ENCODE measurements around the gene PLA2G4B.

The PLA2G4B gene

GRCh38 chr15:41809121-41809520, 29.5 kb upstream of the PLA2G4B start:
- no peak for FAIRE-seq
- TF ChIP-seq, protein P1, sequence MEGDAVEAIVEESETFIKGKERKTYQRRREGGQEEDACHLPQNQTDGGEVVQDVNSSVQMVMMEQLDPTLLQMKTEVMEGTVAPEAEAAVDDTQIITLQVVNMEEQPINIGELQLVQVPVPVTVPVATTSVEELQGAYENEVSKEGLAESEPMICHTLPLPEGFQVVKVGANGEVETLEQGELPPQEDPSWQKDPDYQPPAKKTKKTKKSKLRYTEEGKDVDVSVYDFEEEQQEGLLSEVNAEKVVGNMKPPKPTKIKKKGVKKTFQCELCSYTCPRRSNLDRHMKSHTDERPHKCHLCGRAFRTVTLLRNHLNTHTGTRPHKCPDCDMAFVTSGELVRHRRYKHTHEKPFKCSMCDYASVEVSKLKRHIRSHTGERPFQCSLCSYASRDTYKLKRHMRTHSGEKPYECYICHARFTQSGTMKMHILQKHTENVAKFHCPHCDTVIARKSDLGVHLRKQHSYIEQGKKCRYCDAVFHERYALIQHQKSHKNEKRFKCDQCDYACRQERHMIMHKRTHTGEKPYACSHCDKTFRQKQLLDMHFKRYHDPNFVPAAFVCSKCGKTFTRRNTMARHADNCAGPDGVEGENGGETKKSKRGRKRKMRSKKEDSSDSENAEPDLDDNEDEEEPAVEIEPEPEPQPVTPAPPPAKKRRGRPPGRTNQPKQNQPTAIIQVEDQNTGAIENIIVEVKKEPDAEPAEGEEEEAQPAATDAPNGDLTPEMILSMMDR (IDR thresholded peaks at IDR 0.05; ENCODE audit: insufficient read depth, missing control alignments): no peak
- no peak for DNase-seq (ENCODE audit: insufficient read length, low spot score)

DNA sequence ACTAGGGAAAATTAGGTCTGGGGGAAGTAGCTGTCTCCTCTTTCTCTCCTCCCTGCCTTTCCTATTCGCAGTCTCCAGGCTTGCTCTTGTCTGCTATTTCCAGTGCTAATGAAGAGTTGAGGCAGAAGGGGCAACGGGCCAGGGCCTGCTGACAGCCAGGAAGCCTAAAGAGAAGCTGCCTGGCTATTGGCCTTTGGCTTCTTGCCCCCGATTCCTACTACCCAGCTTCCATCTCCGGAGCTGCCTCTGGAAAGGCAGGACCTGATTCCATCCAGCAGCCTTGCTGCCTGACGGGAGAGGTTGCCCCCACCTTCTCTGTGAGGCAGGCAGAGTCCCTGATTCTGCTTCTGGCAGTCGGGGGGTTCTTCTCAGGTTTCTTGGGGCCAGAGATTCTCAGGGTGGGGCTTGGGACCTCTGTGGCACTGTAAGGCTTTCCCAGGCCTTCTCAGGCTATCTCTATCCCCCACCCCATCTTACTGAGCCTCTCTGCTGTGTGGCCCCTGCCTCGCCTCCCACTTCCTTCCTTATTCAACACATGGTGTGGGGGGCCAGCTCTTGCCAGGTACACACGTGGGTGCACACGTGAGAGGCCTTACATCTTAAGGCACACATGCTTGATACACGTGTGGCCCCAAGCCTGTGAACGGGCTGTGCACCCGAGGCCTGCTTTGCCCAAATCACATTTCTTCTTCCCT, 29.0 kb upstream of the PLA2G4B start:
- TF ChIP-seq, protein P1 (IDR thresholded peaks at IDR 0.05; ENCODE audit: insufficient read depth, missing control alignments): no peak
- no peak for FAIRE-seq
- DNase-seq (ENCODE audit: insufficient read length, low spot score): no peak

- no peak for FAIRE-seq
- TF ChIP-seq, protein P1 (IDR thresholded peaks at IDR 0.05; ENCODE audit: insufficient read depth, missing control alignments): no peak
- no peak for DNase-seq (ENCODE audit: insufficient read length, low spot score)
These were observed 27.8 kb upstream of the PLA2G4B start for GRCh38 chr15:41810651-41811431.

GRCh38 chr15:41811432-41812195, 27.0 kb upstream of the PLA2G4B start:
- DNase-seq (ENCODE audit: insufficient read length, low spot score): peak; percentile 87
- TF ChIP-seq, protein P1 (IDR thresholded peaks at IDR 0.05; ENCODE audit: insufficient read depth, missing control alignments): peak; percentile 89
- no peak for FAIRE-seq

DNA sequence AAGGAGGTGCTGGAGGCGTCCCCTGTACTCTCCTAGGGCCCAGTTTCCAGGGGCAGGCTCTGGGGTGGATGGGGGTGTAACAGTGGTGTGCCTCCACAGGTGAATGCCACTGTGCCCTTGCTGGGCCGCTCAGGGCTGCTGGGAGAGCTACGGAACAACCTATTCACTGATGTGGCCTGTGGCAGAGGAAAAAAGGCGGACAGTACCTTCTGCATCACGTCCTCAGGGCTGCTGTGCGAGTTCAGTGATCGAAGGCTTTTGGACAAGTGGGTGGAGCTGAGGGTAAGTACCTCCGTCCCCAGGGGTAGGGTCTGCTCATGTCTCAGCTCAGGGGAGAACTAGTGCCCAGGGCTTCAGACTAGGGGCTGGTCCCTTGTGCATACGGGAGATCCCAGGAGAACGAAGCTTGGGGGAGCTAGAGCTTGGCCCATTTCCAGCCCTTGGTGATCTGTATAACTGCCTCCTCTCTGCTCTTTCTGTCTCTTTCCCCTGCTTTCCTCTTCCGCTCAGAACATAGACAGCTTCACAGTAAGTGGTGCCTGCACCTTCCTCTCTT, 25.7 kb upstream of the PLA2G4B start:
- TF ChIP-seq, protein P1 (IDR thresholded peaks at IDR 0.05; ENCODE audit: insufficient read depth, missing control alignments): no peak
- no peak for FAIRE-seq
- no peak for DNase-seq (ENCODE audit: insufficient read length, low spot score)

GRCh38 chr15:41813426-41813825, 25.2 kb upstream of the PLA2G4B start:
- no peak for DNase-seq (ENCODE audit: insufficient read length, low spot score)
- TF ChIP-seq, protein P1 (IDR thresholded peaks at IDR 0.05; ENCODE audit: insufficient read depth, missing control alignments): no peak
- no peak for FAIRE-seq
